Hematopoietic multipotent progenitor cell treated with erythropoietin and hydrocortisone succinate and interleukin-3 and kit ligand, for 4 days (in vitro differentiated cells): Measurements from ENCODE around the gene TMEM132D.
A peak's percentile ranks its signal among the peaks of the same experiment; 100 is the strongest.
"Not testable (repeated sequence)": the region's sequence is repeated elsewhere in the genome, so short reads cannot be mapped to it uniquely, and the experiment has no call there.

ENCODE experiments used
- DNase-seq: peaks from one replicate; pipeline ENCODE4 v3.0.0-alpha.2; 2015

TMEM132D gene

DNA sequence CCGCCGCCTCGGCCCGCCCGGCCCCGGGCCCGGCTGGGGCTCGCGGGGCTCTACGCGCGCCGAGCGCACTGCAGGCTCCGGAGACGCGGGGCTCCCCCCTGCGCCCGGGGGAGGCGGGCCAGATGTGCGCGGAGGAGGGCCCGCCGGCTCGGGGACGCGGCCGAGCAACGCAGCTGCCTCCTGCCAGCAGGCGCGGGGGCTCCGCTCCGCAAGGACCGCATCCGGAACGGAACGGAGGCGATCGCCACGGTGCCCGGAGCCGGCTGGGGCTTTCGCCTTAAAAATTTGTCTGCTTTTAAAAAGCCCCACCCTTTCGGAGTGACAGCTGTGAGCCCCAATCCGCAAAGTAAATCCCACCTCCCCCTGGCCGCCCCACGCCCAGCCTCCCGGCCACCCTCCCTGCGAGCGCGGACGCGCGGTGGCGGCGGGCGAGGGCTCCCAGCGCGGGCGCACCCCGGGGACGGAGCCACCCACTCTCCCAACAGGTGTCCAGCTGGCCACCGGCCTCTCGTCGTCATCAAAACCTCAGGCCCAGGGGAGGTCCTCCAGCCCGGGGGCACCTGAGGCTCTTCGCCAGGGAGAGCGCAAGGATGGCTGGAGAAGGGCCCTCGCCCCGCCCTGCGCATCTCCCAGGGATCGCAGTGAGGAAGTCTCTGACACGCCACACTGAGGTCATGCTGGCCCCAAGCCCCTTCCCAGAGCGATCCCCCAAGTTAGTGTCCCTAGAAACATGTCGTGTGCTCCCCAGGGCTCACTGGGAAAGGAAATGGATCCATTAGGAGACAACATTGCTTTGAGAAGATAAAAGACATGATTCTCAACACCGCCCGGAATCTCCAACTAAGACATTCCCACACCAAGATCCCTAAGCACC is at the start of gene TMEM132D:
TMEM132D (minus strand) TSS at position 70 of the 874 bp plus-strand sequence.
- DNase-seq = no peak

DNA sequence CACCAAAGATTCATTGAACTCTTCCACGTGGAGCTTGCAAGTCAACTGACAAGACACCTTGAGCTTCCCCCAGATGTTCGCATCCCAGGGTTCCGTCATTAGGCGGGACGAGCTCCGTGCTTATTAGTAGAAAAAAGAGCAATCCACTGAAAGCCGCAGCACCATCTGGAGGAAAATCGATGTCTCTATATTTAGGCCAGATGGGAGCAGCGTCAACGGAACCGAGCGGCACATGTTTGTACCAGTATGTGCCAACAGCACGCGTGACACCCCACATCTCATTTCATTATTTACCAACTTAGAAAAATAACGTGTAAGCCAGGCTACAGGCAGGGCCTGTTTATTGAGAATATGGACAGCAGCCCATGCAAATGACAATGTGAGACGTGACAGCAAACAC is 45.8 kb upstream of the TMEM132D start:
- no peak for DNase-seq

DNA sequence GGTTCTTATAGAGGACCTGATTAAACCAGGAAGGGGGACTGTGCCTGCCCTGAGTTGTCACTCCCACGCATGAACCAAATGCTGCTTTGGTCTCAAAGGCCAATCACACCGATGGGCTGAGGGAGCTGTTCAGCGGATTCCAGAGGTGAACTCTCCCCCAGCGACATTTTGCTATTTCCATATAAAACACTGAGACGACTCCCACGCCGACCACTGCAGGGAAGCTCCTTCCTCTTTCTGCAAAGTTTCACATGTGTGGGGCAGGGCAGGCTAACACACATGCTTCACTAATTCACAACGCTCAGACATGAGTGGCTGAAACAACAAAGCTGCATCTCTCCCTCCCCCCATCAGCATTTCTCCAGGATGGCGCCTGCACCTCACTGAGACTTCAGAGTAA is 37.8 kb upstream of the TMEM132D start:
- no peak for DNase-seq

DNA sequence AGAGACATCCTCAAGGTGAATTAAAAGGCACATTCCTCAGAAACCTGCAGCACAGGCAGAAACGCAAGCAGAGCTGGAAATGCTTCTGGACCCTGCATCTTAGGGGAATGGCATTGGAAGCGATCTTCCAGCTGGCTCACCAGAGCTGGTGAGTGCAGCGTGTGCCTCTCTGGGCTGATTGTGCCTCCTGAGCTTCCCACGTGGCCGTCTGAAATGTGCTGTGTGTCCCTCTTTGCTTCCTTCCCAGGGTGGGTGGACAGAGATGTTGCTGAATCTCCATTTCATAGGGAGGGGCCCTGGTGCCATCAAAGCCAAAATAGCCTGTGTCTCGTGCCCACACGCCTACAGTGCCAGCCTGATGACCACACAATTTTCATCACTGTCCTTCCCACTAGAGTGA is 34.3 kb upstream of the TMEM132D start:
- no peak for DNase-seq

DNA sequence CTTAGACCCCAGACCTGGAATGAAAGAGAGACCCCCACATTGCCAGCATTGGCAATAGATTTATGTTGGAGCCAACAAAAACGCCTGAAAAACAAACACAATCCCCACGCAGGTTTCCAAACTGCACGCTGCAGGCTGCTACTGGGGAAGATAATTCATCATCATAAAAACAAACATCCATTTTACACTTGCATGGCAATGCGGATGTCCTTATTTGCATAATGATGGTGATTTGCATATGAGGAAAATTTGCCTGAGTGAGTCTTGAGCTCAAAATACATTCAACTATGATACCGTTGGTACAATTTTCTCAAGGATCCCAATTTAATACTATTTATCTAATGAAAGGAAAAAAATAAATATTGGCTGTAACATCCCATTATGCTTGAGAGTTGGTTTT is 33.6 kb upstream of the TMEM132D start:
- no peak for DNase-seq

DNA sequence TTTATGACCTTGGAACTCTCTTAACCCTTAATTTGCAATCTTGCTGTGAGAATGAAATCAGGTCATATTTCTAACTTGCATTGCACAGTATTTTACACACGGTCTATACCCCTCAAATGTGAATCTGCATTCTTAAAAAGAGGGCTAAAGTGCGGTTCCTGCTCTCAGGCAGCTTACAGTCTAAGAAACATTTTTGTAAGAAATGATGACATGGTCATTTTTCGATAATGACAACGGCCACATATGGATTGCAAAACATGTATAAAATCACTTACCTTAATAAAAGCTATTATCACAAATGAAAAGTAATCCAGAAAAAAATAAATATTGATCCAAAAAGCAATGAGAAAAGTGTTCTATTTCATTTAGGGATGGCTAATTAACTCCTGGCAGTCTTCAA is 24.8 kb upstream of the TMEM132D start:
- DNase-seq = no peak

DNA sequence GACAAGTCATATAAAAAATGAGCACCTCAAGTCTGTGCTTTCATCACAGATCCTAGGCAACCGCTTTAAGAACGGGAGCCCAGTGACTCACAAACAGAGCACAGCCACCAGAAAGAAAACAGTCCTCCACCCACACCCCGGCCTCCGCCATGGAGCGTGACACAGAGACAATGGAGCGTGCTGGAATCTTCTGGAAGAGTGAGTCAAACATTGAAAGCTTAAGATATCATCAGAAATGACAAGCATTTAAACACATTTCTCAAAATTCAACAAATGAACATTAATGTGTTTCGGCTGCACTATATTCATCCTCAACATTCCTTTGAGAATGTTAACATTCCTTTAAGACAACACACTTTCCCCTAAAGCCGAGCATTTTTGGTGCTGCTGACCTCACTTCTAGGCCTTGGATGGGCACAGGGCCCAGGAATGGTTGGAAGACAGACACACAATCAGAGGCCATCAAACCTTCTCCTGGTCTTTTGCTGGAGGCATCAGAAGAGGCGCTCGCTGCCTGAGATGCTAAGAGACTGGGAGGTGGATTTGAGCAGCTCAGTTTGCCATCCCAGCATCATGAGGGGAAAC is 23.6 kb upstream of the TMEM132D start:
- DNase-seq = no peak

DNA sequence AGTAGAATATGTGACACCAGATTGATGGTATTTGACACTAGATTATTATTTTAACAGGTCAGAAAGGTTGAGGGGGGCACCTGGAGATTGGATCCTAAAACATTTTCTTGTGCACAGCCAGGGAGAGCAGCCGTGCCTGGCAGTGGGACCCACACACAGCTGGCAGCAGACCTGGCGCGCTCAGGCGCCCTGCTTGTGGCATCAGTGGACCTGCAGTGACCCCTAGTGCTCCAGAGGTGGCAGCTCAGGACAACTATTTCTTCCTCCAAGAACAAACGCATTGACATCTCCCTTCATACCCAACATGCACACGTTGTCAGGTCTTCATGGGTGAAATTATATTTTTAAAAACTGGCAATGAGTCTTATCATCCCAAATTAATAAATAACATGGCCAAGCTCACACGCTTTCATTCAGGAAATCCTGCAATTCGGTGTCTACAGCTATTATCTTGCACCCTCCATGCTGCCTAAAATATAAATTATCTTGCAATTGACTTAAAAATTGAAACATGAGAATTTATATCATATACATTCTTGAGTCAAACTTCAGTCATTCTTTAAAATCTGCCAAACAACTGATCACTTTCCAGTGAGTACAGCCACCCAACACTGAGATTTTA is 7.7 kb upstream of the TMEM132D start:
- DNase-seq = peak; percentile 69

DNA sequence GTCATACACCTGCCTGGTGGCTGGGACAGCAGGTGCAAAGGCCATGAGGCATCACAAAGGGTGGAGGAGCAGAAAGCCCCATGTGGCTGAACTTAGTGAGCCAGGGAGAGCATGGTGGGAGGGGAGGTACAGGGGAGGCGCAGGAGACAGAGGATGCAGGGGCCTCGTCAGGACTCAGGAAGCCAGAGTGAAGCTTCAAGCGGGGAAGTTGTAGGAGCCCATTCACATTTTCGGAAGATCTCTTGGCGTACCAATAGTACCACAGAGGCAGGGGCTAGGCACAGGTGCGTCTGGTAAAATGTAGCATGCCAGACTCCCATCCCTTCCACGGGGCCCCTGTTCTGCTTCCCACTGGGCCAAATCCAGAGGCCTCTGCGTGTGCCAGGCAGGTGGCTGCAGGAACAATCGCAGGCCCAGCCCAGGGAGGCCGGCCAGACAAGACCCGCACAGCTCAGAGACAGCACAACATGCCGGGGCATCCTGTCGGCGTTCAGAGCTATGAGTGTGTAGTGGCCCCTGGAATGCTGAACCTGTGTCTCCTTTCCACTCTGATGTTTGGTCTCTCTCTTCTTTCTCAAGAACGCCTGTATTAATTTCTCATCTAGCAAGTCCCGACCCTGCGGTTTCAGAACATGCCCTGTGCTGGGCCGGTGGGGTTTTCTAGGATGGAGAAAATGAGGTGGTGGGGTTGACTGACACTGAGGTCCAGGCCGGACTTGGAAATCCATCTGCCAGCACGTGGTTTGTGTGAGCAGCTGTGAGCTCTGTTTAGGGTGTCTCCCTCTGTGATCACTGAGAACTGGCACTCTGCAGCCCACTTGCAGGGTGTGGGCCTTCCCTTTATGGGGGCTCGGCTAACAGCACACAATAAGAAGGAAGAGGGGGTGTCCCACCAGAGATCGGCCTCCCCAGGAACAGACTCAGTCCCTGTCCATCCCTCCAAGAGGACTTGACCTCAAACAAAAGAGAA is 5.5 kb upstream of the TMEM132D start:
- no peak for DNase-seq

DNA sequence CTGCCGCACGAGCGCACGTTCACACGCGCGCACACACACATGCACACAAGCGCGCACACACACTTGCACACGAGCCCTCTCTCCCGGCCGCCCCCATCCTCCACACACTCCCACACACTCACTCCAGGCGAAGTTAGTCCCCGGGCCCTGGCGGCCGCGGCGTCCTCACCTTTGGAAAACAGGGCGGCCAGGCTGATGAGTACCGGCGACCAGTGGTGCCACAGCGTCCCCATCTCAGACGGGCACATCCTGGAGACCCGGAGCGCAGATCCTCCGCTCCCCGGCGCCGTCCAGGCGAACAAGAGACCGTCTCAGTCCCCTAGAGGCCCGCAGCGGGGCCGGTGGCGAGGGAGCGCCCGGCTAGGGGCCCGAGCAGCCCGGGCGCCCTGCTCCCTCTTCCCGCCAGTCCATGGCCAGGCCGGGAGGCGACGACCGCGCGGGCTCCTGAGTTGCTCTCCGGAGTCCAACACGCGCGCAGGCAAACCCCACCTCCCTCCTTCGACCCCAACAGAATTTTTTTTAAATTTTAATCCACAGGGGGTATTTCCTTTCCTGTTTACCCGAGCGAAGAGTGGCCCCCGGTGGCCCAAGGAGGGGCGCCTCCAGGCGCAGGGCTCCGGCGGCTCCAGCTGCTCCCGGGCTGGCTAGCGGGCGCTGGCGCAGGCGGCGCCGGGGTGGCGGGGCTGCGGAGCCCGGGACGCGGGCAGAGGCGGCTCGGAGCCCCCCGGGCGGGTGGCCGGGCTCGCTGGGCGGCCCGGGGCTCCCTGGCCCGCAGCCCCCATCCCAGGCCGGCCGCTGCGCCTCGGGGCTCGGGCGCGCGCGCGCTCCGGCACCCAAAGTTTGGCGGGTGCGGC is 506 bp downstream of the TMEM132D start:
- no peak for DNase-seq

DNA sequence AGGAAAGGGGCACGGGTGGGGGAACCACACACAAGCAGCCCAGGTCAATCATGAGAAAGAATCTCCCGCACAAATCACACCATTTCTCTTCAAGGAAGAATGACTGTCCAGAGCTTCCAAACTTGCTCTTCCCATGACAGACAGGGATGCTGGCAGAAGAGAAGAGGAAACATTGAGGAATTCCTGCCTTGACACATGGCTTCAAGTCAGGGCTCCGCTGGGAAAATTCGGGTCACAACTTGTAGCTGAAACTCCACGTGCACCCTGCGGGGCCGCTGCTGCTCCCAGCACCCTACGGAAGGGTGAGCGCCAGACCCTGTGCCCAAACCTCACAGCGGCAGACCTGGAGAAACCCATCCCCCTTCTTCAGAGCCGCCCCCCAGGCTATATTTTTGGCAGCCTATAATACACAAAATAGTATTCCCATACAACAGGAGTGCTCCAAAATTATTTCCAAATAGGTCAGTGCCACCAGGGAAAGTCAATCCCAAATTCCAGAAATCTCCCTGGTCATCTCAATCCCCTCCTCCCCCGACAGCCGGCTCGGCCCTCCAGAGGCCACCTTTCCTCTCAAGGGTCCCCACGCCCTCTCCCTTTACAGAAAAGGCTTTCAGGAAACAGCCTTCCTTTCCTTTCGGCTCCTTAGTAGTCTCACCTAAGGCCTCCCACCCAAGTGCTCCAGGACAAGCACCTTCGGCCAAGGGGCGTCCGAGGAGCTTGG is 1.3 kb downstream of the TMEM132D start:
- no peak for DNase-seq

DNA sequence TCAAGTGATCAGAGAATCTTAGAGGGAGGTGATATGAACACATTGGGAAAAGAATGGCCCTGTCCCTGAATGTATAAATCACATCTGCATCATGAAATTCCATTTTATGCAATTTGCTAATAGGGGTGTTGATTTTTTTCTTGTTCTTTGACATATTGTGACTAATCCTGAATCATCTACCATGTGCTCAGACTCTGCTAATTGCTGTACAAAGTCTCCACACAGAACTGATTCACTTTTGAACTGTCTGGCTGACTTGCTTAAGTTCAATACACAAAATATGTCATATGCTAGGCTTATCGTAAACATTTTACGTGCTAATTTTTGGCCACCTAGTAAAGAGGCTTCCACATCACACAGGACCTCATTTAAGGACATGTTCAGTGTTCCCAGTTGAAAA is 2.6 kb downstream of the TMEM132D start:
- no peak for DNase-seq

DNA sequence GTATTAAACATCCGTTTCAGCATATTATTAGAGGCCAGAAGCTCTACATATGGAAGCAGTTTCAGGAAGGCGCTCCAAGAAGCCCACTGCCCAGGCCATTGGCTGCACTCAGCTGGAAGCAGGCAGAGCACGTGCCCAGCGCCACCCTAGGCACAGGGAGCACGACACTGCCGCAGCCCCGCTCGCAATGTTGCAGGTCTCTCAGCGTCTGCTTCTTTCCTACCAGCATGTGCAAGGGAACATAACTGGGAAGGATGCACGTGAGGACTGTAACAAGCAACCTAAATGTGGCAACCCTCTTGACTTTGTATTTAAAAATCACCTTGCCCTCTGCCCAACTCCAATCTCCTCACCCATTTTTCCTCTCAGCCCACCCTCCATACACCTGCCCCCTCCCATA is 3.5 kb downstream of the TMEM132D start:
- no peak for DNase-seq

DNA sequence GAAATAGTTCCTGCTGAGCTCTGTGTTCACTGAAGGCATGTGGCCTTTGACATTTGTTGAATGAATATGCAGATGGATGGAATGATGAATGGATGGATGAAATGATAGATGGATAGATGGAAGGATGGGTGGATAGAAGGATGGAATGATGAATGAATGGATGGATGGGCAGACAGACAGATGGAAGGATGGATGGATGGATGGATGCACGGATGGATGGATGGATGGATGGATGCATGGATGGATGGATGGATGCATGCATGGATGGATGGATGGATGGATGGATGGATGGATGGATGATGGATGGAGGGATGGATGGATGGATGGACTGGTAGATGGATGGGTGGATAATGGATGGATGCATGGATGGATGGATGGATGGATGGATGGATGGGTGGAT is 4.8 kb downstream of the TMEM132D start:
- DNase-seq = not testable (repeated sequence)

DNA sequence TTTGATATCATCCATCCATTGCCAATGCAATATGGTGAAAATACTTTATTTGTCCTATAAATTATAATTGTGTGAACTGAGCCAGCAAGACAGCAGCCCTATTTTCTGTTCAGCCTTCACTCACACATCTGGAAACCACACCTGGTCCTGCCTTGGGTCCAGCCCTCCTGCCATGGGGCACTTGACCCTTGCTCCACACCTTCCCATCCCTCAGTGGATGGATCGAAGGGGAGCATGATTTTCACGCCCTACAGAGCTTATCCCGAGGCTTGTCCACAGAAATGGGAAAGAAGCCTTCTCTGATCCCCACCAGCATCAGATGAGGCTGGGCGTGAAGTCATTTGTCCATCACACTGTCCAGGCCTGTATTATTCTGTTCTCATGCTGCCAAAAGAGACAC is 10.1 kb downstream of the TMEM132D start:
- DNase-seq = no peak

DNA sequence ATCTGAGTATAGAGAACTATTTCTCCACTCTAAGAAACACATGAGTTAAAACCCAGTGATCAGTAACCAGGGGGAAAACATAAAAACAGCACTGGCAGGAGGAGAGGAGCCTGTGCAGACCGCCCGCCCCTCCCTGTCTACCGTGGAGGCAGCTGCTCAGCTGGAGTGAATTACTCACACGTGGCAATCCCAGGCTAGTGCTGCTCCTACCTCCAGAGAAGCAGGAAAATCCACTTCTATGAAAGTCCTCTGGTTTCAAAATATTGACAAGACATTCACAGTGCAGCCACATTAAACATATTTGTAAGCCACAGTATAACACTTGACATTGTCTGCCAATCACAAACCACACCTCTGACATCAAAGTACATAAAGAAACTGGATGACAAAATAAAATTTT is 16.7 kb downstream of the TMEM132D start:
- DNase-seq = no peak

DNA sequence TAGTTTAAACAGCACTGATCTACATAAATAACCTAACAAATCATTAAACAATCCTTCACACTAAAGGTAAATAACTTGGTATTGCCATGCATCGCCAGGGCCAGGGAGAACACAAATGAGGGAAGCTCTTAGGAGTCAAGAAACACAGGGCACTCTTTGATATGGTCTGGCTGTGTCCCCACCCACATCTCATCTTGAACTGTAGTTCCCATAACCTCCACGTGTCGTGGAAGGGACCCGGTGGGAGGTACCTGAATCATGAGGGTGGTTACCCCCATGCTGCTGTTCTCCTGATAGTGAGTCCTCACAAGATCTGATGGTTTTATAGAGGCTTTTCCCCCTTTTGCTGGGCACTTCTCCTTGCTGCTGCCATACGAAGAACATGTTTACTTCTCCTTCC is 17.3 kb downstream of the TMEM132D start:
- DNase-seq = no peak

DNA sequence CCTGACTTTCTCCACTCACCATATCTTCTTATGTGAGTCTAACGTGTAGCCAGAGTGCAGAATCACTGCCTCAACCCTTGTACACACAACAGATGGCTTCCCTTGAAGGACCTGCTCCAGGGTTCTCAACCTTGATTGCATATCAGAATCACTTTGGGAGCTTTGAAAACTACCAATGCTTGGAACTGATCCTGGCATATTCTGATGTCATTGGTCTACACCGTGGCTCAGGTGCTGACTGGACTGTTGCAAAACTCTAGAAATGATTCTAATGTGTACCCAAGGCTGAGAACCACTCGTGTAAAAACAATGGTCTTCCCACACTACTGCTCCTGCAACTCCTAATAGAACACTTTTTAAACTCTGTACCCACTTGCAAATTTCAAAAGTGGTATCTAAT is 18.5 kb downstream of the TMEM132D start:
- no peak for DNase-seq

DNA sequence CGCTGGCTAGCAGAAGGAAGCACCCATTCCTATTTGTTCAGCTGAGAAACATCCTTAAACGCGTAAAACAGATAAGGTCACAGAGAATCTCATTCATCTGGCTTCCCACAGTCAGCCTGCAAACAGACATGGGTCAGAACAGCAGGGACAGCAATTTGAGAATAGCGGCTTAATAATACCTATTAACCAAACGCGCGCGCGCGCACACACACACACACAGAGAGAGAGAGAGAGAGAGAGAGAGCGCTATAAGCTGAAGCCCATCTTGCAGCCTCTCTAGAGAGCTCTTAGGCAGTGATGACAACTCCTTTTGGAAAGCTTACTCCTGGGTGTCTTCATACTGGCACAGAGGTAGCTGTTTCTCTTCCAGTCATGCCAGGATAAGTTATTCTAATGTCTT is 26.4 kb downstream of the TMEM132D start:
- no peak for DNase-seq

DNA sequence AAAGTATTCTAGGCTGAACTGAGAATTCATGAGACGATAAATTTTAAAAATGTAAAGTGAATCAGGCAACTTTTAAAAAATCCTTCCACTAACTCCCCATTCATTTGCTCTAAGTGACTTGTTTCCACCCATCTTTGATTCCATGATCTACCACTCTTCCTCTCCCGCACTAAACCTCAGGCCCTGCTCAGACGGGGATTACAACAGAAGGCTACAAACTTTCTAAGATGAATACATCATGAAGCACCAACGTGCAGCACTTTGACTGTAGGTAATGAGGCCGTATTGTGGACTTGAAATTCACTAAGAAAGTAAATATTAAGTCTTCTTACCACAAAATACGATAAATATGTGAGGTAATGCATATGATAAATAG is 30.0 kb downstream of the TMEM132D start:
- no peak for DNase-seq

DNA sequence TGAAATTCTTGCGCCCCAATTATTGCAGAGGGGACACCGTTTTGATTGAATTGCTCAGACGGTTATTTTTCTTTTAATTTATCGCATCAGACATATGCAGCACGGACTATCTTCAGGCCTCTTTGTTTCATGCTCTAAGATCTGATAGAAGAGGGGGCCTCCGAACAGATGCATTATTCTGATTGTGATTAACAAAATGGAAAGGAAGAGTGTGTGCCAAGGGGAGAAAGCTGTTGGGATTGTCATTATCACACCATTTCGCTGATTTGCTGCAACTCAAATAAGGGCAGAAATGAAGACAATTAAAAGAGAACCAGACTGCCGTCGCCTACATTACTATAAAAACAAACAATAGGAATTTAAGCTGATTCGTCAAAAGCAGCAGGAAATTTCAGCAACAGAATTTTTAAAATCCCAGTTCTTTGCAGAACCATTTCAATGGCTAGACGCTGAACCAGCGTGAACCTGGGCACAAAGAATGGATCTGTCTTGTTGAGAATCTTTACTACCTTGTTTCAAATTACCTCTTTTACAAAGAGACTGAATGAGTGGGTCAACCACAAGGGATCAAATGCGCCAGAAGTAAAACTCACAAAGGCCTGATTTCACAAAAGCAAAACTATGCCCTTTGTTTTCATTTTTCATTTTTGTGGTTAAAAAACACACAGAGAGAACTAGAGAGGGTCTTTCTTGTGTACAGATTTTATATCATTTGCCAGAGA is 30.6 kb downstream of the TMEM132D start:
- DNase-seq = no peak
